AG04450 (cell line): Measurements from ENCODE around the gene CNTN3. TPM values are rescaled to one million over a fixed set of nuclear protein-coding genes. Genes with fewer than 3 reads are reported as not detected.

Source experiments
- CTCF ChIA-PET: fragments of 300-600, 350-600 bp; formaldehyde crosslinking; extraction: SDS; loops from one replicate; lab custom pipeline; 2022; ENCODE audit warnings: antibody characterized with exemption, inconsistent platforms; lab: Charles Lee
- POLR2A ChIA-PET: fragments of 350-600 bp; formaldehyde crosslinking; extraction: SDS; loops from one replicate; lab custom pipeline; 2021; ENCODE audit warnings: antibody characterized with exemption, inconsistent platforms; lab: Yijun Ruan, JAX
- DNase-seq: peaks from one replicate; pipeline ENCODE4 v3.0.0-alpha.2; 2011; ENCODE audit warnings: low read depth, low spot score
- H3K27ac ChIP-seq: one replicate; pipeline ENCODE4 v1.5.1; 2012; ENCODE audit warnings: low read depth, low read length, control low read depth
- H3K27me3 ChIP-seq: one replicate; pipeline ENCODE4 v1.6.0; 2012; ENCODE audit warnings: low read length; ENCODE audit not compliant: control insufficient read depth, insufficient read depth
- H3K4me3 ChIP-seq: 2 replicates; pipeline ENCODE4 v1.5.1; 2011; ENCODE audit warnings: mild to moderate bottlenecking, low read depth, low read length, control low read depth
- H3K9me3 ChIP-seq: 2 replicates; pipeline ENCODE4 v1.5.1; 2012; ENCODE audit warnings: low read length; ENCODE audit not compliant: control insufficient read depth, insufficient read depth
- CTCF ChIP-seq: IDR thresholded peaks from 2 replicates; pipeline ENCODE4 v1.5.1; 2011; ENCODE audit warnings: low read depth, low read length, control low read depth, inconsistent platforms
- polyA plus RNA-seq: library from polyadenylated mRNA; depleted of rRNA; stranded (reverse); fragments of >200 nt; gene quantifications from 2 replicates; pipeline ENCODE4 v1.2.3, GENCODE V29; 2011

The CNTN3 gene
- polyA plus RNA-seq, 1 experiment, result 4.9 TPM

GRCh38 chr3:74613521-74614106 is 845 bp downstream of the CNTN3 start:
- Histone ChIP-seq H3K9me3 (no peaks in the 10 kb centered on the region), H3K4me3 (peak overlapping the region; percentile 65), H3K27ac (no peak overlapping the region), H3K27me3 (peaks cover 3% of the 10 kb centered on the region)
- TF ChIP-seq CTCF, result no peak
- ChIA-PET POLR2A (interaction anchor here (0.7 kb wide), 1 partner anchor 507 kb away, joined by 6 read pairs; no protein-coding TSS in a partner anchor), CTCF (no interaction called here)
- DNase-seq, result no peak

- no peak for TF ChIP-seq CTCF
- CTCF ChIA-PET, result no interaction called here
- no peaks in the 10 kb centered on the region for H3K9me3 ChIP-seq
- DNase-seq, result no peak
- H3K27ac ChIP-seq, result no peak overlapping the region
- POLR2A ChIA-PET, result interaction anchor here (0.7 kb wide), 1 partner anchor 507 kb away, joined by 6 read pairs; no protein-coding TSS in a partner anchor
- H3K27me3 ChIP-seq, result peaks cover 3% of the 10 kb centered on the region
- H3K4me3 ChIP-seq, result peak overlapping the region; percentile 65
These were observed 1.4 kb downstream of the CNTN3 start for GRCh38 chr3:74613060-74613459.

- peak; percentile 33 for DNase-seq
- POLR2A ChIA-PET, result no interaction called here
- TF ChIP-seq CTCF, result no peak
- Histone ChIP-seq H3K27me3 (peaks cover 3% of the 10 kb centered on the region), H3K27ac (no peak overlapping the region), H3K4me3 (no peak overlapping the region), H3K9me3 (no peaks in the 10 kb centered on the region)
- CTCF ChIA-PET, result no interaction called here
These were observed 3.3 kb downstream of the CNTN3 start for GRCh38 chr3:74611206-74611605.

- H3K27me3 ChIP-seq, result no peaks in the 10 kb centered on the region
- no peaks in the 10 kb centered on the region for H3K9me3 ChIP-seq
- ChIA-PET CTCF (no interaction called here), POLR2A (no interaction called here)
- DNase-seq, result no peak
- TF ChIP-seq CTCF, result no peak
- no peak overlapping the region for H3K4me3 ChIP-seq
- H3K27ac ChIP-seq, result no peak overlapping the region
These were observed 6.7 kb downstream of the CNTN3 start for GRCh38 chr3:74607803-74608202.

GRCh38 chr3:74606996-74607395 is 7.5 kb downstream of the CNTN3 start:
- no peak for DNase-seq
- H3K4me3 ChIP-seq, result no peak overlapping the region
- H3K9me3 ChIP-seq, result no peaks in the 10 kb centered on the region
- no peak overlapping the region for H3K27ac ChIP-seq
- ChIA-PET CTCF (no interaction called here), POLR2A (no interaction called here)
- TF ChIP-seq CTCF, result no peak
- H3K27me3 ChIP-seq, result no peaks in the 10 kb centered on the region
